Mammary epithelial cell (primary cell): Measurements from ENCODE around the gene KSR2.

Experiments used
- EZH2 ChIP-seq: IDR thresholded peaks from 2 replicates; pipeline ENCODE4 v1.6.1; 2012; ENCODE audit warnings: low read length, inconsistent platforms, borderline replicate concordance
- TF ChIP-seq, protein P1 (sequence below), 2 donors: IDR thresholded peaks in 1 of 2; conservative IDR thresholded peaks in 1 of 2; 2 replicates each; pipeline ENCODE4 v1.5.1; 2011 to 2012; ENCODE audit warnings: inconsistent platforms in 2 of 2, low read length in 2 of 2, mild to moderate bottlenecking in 2 of 2, control low read depth in 1 of 2, low read depth in 1 of 2; ENCODE audit not compliant: insufficient read depth in 1 of 2; ENCODE audit errors: extremely low read depth in 1 of 2

DNA sequence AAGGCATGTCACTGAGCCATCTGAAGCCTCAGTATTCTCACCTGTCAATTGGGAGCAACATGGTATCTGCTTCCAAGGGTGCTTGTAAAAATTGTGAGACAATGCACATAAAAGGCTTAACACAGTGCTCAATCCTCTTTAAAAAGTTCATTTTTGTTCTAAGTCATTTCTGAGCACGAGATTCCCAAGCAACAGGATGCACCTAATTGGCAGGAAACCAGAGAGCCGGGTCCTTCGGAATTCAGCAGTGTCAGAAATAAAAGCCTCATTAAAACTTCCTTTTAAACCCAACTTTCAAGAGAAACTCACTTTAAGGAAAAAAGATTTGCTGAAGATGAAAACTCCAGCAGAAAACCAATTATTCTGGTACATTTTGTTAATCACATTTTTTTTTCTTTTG lies 494.9 kb downstream of the KSR2 start:
- TF ChIP-seq, protein P1, sequence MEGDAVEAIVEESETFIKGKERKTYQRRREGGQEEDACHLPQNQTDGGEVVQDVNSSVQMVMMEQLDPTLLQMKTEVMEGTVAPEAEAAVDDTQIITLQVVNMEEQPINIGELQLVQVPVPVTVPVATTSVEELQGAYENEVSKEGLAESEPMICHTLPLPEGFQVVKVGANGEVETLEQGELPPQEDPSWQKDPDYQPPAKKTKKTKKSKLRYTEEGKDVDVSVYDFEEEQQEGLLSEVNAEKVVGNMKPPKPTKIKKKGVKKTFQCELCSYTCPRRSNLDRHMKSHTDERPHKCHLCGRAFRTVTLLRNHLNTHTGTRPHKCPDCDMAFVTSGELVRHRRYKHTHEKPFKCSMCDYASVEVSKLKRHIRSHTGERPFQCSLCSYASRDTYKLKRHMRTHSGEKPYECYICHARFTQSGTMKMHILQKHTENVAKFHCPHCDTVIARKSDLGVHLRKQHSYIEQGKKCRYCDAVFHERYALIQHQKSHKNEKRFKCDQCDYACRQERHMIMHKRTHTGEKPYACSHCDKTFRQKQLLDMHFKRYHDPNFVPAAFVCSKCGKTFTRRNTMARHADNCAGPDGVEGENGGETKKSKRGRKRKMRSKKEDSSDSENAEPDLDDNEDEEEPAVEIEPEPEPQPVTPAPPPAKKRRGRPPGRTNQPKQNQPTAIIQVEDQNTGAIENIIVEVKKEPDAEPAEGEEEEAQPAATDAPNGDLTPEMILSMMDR (conservative IDR thresholded peaks at IDR 0.05 in 1 of 2, IDR thresholded peaks at IDR 0.05 in 1 of 2; ENCODE audit: extremely low read depth in 1 of 2, insufficient read depth in 1 of 2, low read depth in 1 of 2, low read length in 2 of 2): no peak
- TF ChIP-seq EZH2: no peak
